ENCODE data around the gene TJP1. TPM values are rescaled to one million over a fixed set of nuclear protein-coding genes. Genes with fewer than 3 reads are reported as not detected.

The TJP1 gene
- total and polyA plus RNA-seq, 2 donors = 38.7 to 149 TPM

- no peak for DNase-seq (ENCODE audit: extremely low spot score)
- H3K36me3 ChIP-seq (ENCODE audit: insufficient read depth) = no peaks in the 10 kb centered on the region
- H3K4me3 ChIP-seq (ENCODE audit: low read depth, low read length) = no peak overlapping the region
- H3K4me1 ChIP-seq (ENCODE audit: insufficient read depth) = no peaks in the 10 kb centered on the region
- WGBS = 71% methylated on average over 7 of the region's 7 CpGs
- no peak overlapping the region for H3K27ac ChIP-seq (ENCODE audit: low read depth)
Observed at GRCh38 chr15:29690765-29691475, 131.3 kb downstream of the TJP1 start.

DNA sequence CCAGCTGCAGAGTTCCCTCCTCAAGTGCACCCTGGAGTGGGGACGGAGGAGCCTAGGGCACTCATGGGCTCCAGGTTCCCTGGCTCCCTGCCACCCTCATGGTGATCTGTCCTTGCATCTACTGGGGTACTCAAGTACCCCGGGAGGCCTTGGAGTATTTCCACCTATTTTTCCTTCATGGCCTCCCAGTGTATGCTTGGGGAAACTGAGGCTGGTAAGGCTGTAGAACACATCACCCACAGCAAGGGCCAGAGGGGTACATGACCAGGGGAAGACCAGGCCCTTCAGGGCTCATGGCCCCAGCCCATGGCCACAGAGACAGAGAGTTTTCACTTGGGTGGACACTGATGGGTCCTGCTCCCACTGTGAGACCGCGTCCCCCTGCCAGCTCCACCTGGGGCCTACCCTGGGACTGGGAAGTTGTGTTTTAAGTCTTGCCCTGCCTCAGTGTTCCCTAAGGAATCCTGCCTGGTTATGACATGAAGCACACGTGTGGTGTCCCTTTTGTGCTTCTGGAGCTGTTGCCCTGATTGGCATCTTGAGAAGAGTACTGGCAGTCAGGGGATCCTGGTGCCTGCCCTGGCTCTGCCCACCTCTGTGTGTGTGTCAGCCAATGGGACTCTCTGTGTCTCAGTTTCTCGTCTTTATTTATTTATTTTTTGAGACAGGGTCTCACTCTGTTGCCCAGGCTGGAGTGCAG, 132.8 kb downstream of the TJP1 start:
- Histone ChIP-seq H3K36me3 (ENCODE audit: insufficient read depth) (no peaks in the 10 kb centered on the region), H3K4me3 (ENCODE audit: low read depth, low read length) (no peak overlapping the region), H3K27ac (ENCODE audit: low read depth) (no peak overlapping the region), H3K4me1 (ENCODE audit: insufficient read depth) (no peaks in the 10 kb centered on the region)
- 94% methylated on average over 6 of the region's 6 CpGs for WGBS
- no peak for DNase-seq (ENCODE audit: extremely low spot score)

DNA sequence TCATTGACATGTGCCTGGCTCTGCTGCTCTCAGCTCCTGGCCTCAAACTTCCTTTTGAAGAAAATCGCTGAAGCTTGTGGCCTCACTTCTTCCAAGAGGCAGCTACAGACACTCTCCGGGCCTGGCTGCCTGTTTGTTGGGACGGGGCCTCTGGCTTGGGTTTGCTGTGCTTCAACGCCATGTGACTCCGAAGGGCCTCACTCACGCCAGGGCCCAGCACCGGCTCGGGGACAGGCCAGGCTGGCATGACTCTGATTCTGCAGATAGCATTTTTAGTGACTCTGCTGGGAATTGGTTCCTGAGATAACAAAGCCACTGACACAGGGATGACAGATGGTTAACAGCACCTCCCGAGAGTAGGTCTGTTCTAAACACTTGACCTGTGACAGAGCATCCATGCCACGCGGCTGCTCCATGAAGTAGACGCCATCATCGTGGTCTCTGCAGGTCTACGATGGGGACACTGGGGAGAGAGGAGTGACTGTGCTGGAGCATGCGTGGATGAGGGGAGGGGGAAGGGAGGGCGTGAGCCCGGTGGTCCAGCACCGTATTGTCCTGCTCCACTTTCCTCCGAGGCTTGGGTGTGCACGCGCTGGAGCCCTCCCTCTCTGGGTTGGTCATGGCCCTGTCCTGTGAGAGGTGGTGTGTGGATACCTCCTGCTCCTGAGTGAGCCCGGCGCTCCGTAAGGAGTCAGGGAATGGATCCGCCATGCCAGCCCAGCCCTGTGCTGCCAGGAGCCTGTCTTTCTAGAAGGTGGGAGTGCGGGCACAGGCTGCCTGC, 133.6 kb downstream of the TJP1 start:
- H3K4me3 ChIP-seq (ENCODE audit: low read depth, low read length) = no peak overlapping the region
- H3K36me3 ChIP-seq (ENCODE audit: insufficient read depth) = no peaks in the 10 kb centered on the region
- no peaks in the 10 kb centered on the region for H3K4me1 ChIP-seq (ENCODE audit: insufficient read depth)
- no peak overlapping the region for H3K27ac ChIP-seq (ENCODE audit: low read depth)
- no peak for DNase-seq (ENCODE audit: extremely low spot score)
- 80% methylated on average over 26 of the region's 26 CpGs for whole genome bisulfite sequencing

- no peak for DNase-seq (ENCODE audit: extremely low spot score)
- 86% methylated on average over 24 of the region's 24 CpGs for WGBS
- no peaks in the 10 kb centered on the region for H3K4me1 ChIP-seq (ENCODE audit: insufficient read depth)
- no peak overlapping the region for H3K4me3 ChIP-seq (ENCODE audit: low read depth, low read length)
- H3K36me3 ChIP-seq (ENCODE audit: insufficient read depth) = no peaks in the 10 kb centered on the region
- no peak overlapping the region for H3K27ac ChIP-seq (ENCODE audit: low read depth)
Observed at GRCh38 chr15:29687939-29688505, 134.2 kb downstream of the TJP1 start.

- no peak for DNase-seq (ENCODE audit: extremely low spot score)
Observed at GRCh38 chr15:29687204-29687815, 135.0 kb downstream of the TJP1 start.

DNA sequence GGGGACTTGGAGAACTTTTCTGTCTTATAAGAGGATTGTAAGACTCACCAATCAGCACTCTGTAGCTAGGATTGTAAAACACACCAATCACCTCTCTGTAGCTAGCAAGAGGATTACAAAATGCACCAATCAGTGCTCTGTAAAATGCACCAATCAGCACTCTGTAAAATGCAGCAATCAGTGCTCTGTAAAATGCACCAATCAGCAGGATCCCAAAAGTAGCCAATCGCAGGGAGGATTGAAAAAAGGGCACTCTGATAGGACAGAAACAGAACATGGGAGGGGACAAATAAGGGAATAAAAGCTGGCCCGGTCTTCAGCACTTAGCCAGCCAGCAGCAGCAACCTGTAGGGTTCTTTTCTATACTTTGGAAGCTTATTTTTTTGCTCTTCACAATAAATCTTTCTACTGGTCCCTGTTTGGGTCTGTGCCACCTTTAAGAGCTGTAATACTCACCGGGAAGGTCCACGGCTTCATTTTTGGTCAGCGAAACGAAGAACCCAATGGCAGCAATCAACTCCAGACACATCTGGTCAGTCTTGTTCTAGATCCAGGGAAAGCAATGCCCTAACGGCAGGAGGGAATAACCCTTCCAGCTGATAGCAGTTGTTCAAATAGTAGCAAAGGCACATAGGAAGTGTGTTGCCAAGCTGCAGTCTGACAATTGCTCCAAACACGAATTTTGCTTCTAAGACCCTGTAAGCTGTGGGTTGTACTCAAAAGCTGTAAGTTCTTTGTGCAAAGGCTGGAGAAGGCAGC, 135.6 kb downstream of the TJP1 start:
- no peak overlapping the region for H3K27ac ChIP-seq (ENCODE audit: low read depth)
- no peak overlapping the region for H3K4me3 ChIP-seq (ENCODE audit: low read depth, low read length)
- DNase-seq (ENCODE audit: extremely low spot score) = no peak
- WGBS = 80% methylated on average over 8 of the region's 8 CpGs
- no peaks in the 10 kb centered on the region for H3K4me1 ChIP-seq (ENCODE audit: insufficient read depth)
- H3K36me3 ChIP-seq (ENCODE audit: insufficient read depth) = no peaks in the 10 kb centered on the region

More at GRCh38 chr15:29687204-29687815, 135.0 kb downstream of the TJP1 start:
- Histone ChIP-seq H3K36me3 (ENCODE audit: insufficient read depth) (no peaks in the 10 kb centered on the region), H3K4me1 (ENCODE audit: insufficient read depth) (no peaks in the 10 kb centered on the region), H3K4me3 (ENCODE audit: low read depth, low read length) (no peak overlapping the region), H3K27ac (ENCODE audit: low read depth) (no peak overlapping the region)
- 84% methylated on average over 15 of the region's 15 CpGs for WGBS

- H3K4me1 ChIP-seq (ENCODE audit: insufficient read depth) = no peaks in the 10 kb centered on the region
- no peak overlapping the region for H3K27ac ChIP-seq (ENCODE audit: low read depth)
- no peaks in the 10 kb centered on the region for H3K36me3 ChIP-seq (ENCODE audit: insufficient read depth)
- WGBS = 87% methylated on average over 4 of the region's 4 CpGs
- no peak for DNase-seq (ENCODE audit: extremely low spot score)
- no peak overlapping the region for H3K4me3 ChIP-seq (ENCODE audit: low read depth, low read length)
Observed at GRCh38 chr15:29686079-29686425, 136.2 kb downstream of the TJP1 start.

- no peaks in the 10 kb centered on the region for H3K4me1 ChIP-seq (ENCODE audit: insufficient read depth)
- H3K4me3 ChIP-seq (ENCODE audit: low read depth, low read length) = no peak overlapping the region
- no peak for DNase-seq (ENCODE audit: extremely low spot score)
- no peaks in the 10 kb centered on the region for H3K36me3 ChIP-seq (ENCODE audit: insufficient read depth)
- WGBS = 84% methylated on average over 20 of the region's 20 CpGs
- no peak overlapping the region for H3K27ac ChIP-seq (ENCODE audit: low read depth)
Observed at GRCh38 chr15:29685156-29686078, 136.9 kb downstream of the TJP1 start.

DNA sequence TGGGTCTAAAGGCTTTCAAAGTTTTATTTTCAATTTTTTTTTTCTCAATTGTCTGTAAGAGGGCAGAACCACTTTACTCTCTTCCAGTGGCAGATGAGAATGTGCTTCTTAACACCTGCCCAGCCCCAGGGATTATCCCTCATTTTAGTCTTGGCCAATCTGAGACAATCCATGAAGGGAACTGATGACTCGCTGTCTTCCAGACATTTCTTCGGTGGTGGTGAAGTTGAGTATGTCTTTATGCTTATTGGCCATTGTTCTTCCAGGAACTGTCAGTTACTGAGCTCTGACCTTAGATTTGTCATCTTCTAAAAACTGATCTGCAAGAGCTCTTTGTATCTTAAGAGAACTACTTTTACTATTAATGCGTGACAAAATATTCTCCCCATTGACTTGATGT, 139.5 kb downstream of the TJP1 start:
- no peaks in the 10 kb centered on the region for H3K36me3 ChIP-seq (ENCODE audit: insufficient read depth)
- H3K4me1 ChIP-seq (ENCODE audit: insufficient read depth) = no peaks in the 10 kb centered on the region
- H3K27ac ChIP-seq (ENCODE audit: low read depth) = no peak overlapping the region
- DNase-seq (ENCODE audit: extremely low spot score) = no peak
- no peak overlapping the region for H3K4me3 ChIP-seq (ENCODE audit: low read depth, low read length)
- WGBS = 93% methylated on average over 3 of the region's 3 CpGs

DNA sequence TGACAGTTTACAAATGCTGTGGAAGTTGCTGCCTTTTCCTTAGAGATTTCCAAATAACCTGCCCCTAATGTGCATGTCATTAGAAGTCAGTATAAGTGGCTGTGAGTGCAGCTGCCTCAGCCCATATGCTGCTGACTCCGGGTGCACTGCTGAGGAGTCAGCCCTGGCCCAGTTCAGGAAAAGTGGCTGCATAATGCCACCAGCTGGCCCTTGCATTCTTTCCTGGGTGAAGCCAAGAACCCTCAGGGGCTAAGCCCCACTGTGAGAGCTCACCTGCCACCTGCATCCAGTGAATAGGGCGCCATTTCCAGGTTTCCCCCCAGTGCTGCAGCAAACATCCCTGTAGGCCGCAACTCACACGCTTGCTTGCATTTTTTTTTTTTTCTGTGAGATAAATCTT, 139.9 kb downstream of the TJP1 start:
- WGBS = 95% methylated on average over 4 of the region's 4 CpGs
- no peak for DNase-seq (ENCODE audit: extremely low spot score)
- Histone ChIP-seq H3K4me1 (ENCODE audit: insufficient read depth) (no peaks in the 10 kb centered on the region), H3K4me3 (ENCODE audit: low read depth, low read length) (no peak overlapping the region), H3K36me3 (ENCODE audit: insufficient read depth) (no peaks in the 10 kb centered on the region), H3K27ac (ENCODE audit: low read depth) (no peak overlapping the region)

GRCh38 chr15:29681946-29682345, 140.3 kb downstream of the TJP1 start:
- no peak overlapping the region for H3K4me3 ChIP-seq (ENCODE audit: low read depth, low read length)
- 90% methylated on average over 9 of the region's 9 CpGs for WGBS
- H3K27ac ChIP-seq (ENCODE audit: low read depth) = no peak overlapping the region
- DNase-seq (ENCODE audit: extremely low spot score) = no peak
- H3K36me3 ChIP-seq (ENCODE audit: insufficient read depth) = no peaks in the 10 kb centered on the region
- H3K4me1 ChIP-seq (ENCODE audit: insufficient read depth) = no peaks in the 10 kb centered on the region

- H3K27ac ChIP-seq (ENCODE audit: low read depth) = no peak overlapping the region
- no peaks in the 10 kb centered on the region for H3K4me1 ChIP-seq (ENCODE audit: insufficient read depth)
- H3K4me3 ChIP-seq (ENCODE audit: low read depth, low read length) = no peak overlapping the region
- WGBS = 94% methylated on average over 15 of the region's 15 CpGs
- no peak for DNase-seq (ENCODE audit: extremely low spot score)
- H3K36me3 ChIP-seq (ENCODE audit: insufficient read depth) = no peaks in the 10 kb centered on the region
Observed at GRCh38 chr15:29681166-29681845, 141.0 kb downstream of the TJP1 start.
